Endothelial cell of umbilical vein (primary cell): Measurements from ENCODE around the gene MEOX2. TPM values are rescaled to one million over a fixed set of nuclear protein-coding genes. Genes with fewer than 3 reads are reported as not detected.
A peak's percentile ranks its signal among the peaks of the same experiment; 100 is the strongest.

Experiments used
- BruUV-seq: library from RNA; stranded (reverse); fragments of 400-500 nt; replicated peaks from 2 replicates; lab custom pipeline; 2021; lab: Mats Ljungman, UMichigan
- CTCF ChIA-PET: fragments of 300-600, 350-600 bp; sonication (Branson Sonifier 250); formaldehyde crosslinking; loops from one replicate; lab custom pipeline; 2021; ENCODE audit warnings: antibody characterized with exemption, inconsistent platforms; lab: Charles Lee
- POLR2A ChIA-PET: fragments of 300-600, 350-600 bp; sonication (Branson Sonifier 250); formaldehyde crosslinking; loops from one replicate; lab custom pipeline; 2021; ENCODE audit warnings: antibody characterized with exemption, inconsistent platforms; lab: Charles Lee
- DNase-seq: peaks from one replicate; pipeline ENCODE4 v3.0.0-alpha.2; 2011; ENCODE audit warnings: low read depth, low spot score
- FAIRE-seq: peaks from 2 replicates; lab custom pipeline; 2011; peaks lifted over from hg19 to GRCh38; lab: Jason Lieb, UNC
- H2AFZ ChIP-seq: 2 replicates; pipeline ENCODE4 v1.6.0; 2012; ENCODE audit warnings: low read depth, low read length, control low read depth, inconsistent platforms
- H3K27ac ChIP-seq: 2 replicates; pipeline ENCODE4 v1.5.1; 2011; ENCODE audit warnings: low read depth, mild to moderate bottlenecking, control low read depth, low read length, moderate library complexity; ENCODE audit not compliant: insufficient read depth
- H3K27me3 ChIP-seq, 2 experiments: 2 replicates each; pipeline versions ENCODE4 v1.6.0 to v1.6.1; 2011; ENCODE audit warnings: low read length in 2 of 2, mixed read lengths in 1 of 2; ENCODE audit not compliant: control insufficient read depth in 2 of 2, insufficient read depth in 2 of 2
- H3K36me3 ChIP-seq, 2 experiments: 2 replicates in 1 of 2; 3 replicates in 1 of 2; pipeline ENCODE4 v1.5.1; 2011; ENCODE audit warnings: low read length in 2 of 2, mild to moderate bottlenecking in 1 of 2, moderate library complexity in 1 of 2; ENCODE audit not compliant: control insufficient read depth in 2 of 2, insufficient read depth in 2 of 2; ENCODE audit errors: extremely low read depth in 1 of 2
- H3K4me1 ChIP-seq: 3 replicates; pipeline ENCODE4 v1.5.1; 2011; ENCODE audit warnings: mild to moderate bottlenecking, low read length; ENCODE audit not compliant: control insufficient read depth, insufficient read depth; ENCODE audit errors: extremely low read depth
- H3K4me2 ChIP-seq: 2 replicates; pipeline ENCODE4 v1.6.1; 2011; ENCODE audit warnings: low read length, control low read depth, mixed read lengths; ENCODE audit not compliant: insufficient read depth
- H3K4me3 ChIP-seq, 3 experiments: fragments of 200-600 bp in 1 of 3; sonication (generic), shearing (Covaris generic) in 1 of 3; replicated peaks in 1 of 3; 2 replicates each; pipeline ENCODE4 v1.5.1; 2011 to 2016; ENCODE audit warnings: control low read depth in 3 of 3, low read length in 3 of 3, mild to moderate bottlenecking in 2 of 3, inconsistent platforms in 1 of 3, low read depth in 1 of 3, moderate library complexity in 1 of 3; ENCODE audit not compliant: insufficient read depth in 1 of 3
- H3K79me2 ChIP-seq: 2 replicates; pipeline ENCODE4 v1.6.0; 2012; ENCODE audit warnings: low read length, inconsistent platforms; ENCODE audit not compliant: control insufficient read depth, insufficient read depth
- H3K9ac ChIP-seq: replicated peaks from 2 replicates; pipeline ENCODE3; 2011; ENCODE audit warnings: low read length, control low read depth; ENCODE audit not compliant: insufficient read depth; ENCODE audit errors: extremely low read depth
- H3K9me1 ChIP-seq: replicated peaks from 3 replicates; pipeline ENCODE4 v1.6.0; 2011; ENCODE audit warnings: mild to moderate bottlenecking, low read length; ENCODE audit not compliant: control insufficient read depth, insufficient read depth; ENCODE audit errors: extremely low read depth
- H3K9me3 ChIP-seq: replicated peaks from 2 replicates; pipeline ENCODE4 v1.5.1; 2012; ENCODE audit warnings: low read length, inconsistent platforms; ENCODE audit not compliant: control insufficient read depth, insufficient read depth
- H4K20me1 ChIP-seq: replicated peaks from 2 replicates; pipeline ENCODE3; 2011; ENCODE audit warnings: mild to moderate bottlenecking, low read length; ENCODE audit not compliant: control insufficient read depth, insufficient read depth; ENCODE audit errors: extremely low read depth
- CTCF ChIP-seq, 2 donors: IDR thresholded peaks; 1 replicate in 1 of 2; 2 replicates in 1 of 2; pipeline ENCODE4 v1.5.1; 2011; ENCODE audit warnings: low read length in 2 of 2, mild to moderate bottlenecking in 2 of 2, moderate library complexity in 2 of 2, control low read depth in 1 of 2, inconsistent platforms in 1 of 2, low read depth in 1 of 2; ENCODE audit not compliant: insufficient read depth in 1 of 2; ENCODE audit errors: extremely low read depth in 1 of 2
- EZH2 ChIP-seq: IDR thresholded peaks from 2 replicates; pipeline ENCODE4 v1.6.1; 2012; ENCODE audit warnings: borderline replicate concordance, low read depth, mild to moderate bottlenecking, moderate library complexity, low read length, inconsistent platforms; ENCODE audit not compliant: severe bottlenecking
- FOS ChIP-seq: IDR thresholded peaks from 2 replicates; pipeline ENCODE4 v1.6.1; 2011; ENCODE audit warnings: mild to moderate bottlenecking, low read length, moderate library complexity, borderline replicate concordance; ENCODE audit not compliant: insufficient read depth
- GATA2 ChIP-seq: IDR thresholded peaks from 2 replicates; pipeline ENCODE4 v1.7.0; 2011; ENCODE audit warnings: low read depth, mild to moderate bottlenecking, moderate library complexity, mixed read lengths, low read length; ENCODE audit not compliant: insufficient read length, insufficient read depth
- JUN ChIP-seq: IDR thresholded peaks from 2 replicates; pipeline ENCODE4 v1.6.1; 2011; ENCODE audit warnings: borderline replicate concordance, low read depth; ENCODE audit not compliant: insufficient read length, insufficient read depth
- MAX ChIP-seq: IDR thresholded peaks from 2 replicates; pipeline ENCODE4 v1.6.1; 2011; ENCODE audit not compliant: insufficient read depth, insufficient read length
- MYC ChIP-seq: IDR thresholded peaks from one replicate; pipeline ENCODE4 v1.6.1; 2011; ENCODE audit warnings: mild to moderate bottlenecking, low read depth, low read length
- POLR2A ChIP-seq: IDR thresholded peaks from 2 replicates; pipeline ENCODE4 v1.6.1; 2012; ENCODE audit warnings: low read depth, mild to moderate bottlenecking, control low read depth, low read length
- POLR2AphosphoS5 ChIP-seq: IDR thresholded peaks from 2 replicates; pipeline ENCODE4 v1.6.1; 2012; ENCODE audit warnings: low read depth, mild to moderate bottlenecking, control low read depth, low read length, moderate library complexity; ENCODE audit not compliant: insufficient read depth
- dilution Hi-C: fragments of 300-500 bp; cut with MboI; formaldehyde crosslinking; loops from one replicate; pipeline ENCODE4 v1.15.0; 2019; ENCODE audit warnings: low sequenced_read_pairs; ENCODE audit not compliant: extremely low pct_ligation_motif_present
- intact Hi-C: fragments of 100-400 bp; cut with micrococcal nuclease; formaldehyde crosslinking; loops from one replicate; pipeline ENCODE4 v1.10.0; 2022
- polyA plus RNA-seq, 4 experiments: library from polyadenylated mRNA; depleted of rRNA in 3 of 4; stranded (reverse) in 3 of 4; unstranded in 1 of 4; fragments of >200 nt; gene quantifications; 2 replicates each; pipeline versions ENCODE4 v1.2.1 to v1.2.3, GENCODE V29; 2011 to 2012; ENCODE audit warnings: missing spikeins in 1 of 4
- total RNA-seq: library from RNA; stranded (reverse); gene quantifications from 2 replicates; pipeline ENCODE4 v1.2.3, GENCODE V29; 2021

The MEOX2 gene
- total and polyA plus RNA-seq, 2 donors (not counting 3 experiments of a cell fraction or from before 2014, with no cell fraction given), result 11.6 to 45.1 TPM

- ChIA-PET CTCF (no interaction called here), POLR2A (no interaction called here)
- Histone ChIP-seq H3K27me3 (no peaks in the 10 kb centered on the region), H2AFZ (no peak overlapping the region), H3K9ac (no peak overlapping the region), H3K4me2 (no peak overlapping the region), H3K9me1 (no peaks in the 10 kb centered on the region), H3K79me2 (no peaks in the 10 kb centered on the region), H3K9me3 (peaks cover 3% of the 10 kb centered on the region), H3K27ac (no peak overlapping the region), H4K20me1 (no peaks in the 10 kb centered on the region), H3K4me3 (no peak overlapping the region), H3K36me3 (no peaks in the 10 kb centered on the region), H3K4me1 (no peaks in the 10 kb centered on the region)
- dilution Hi-C loops, result no loop called here
- FAIRE-seq, result peak; percentile 58
- no peak for DNase-seq
- no peak for TF ChIP-seq GATA2
- no peak for TF ChIP-seq POLR2A
- TF ChIP-seq FOS, result no peak
- TF ChIP-seq MYC, result no peak
- TF ChIP-seq MAX, result no peak
- TF ChIP-seq JUN, result no peak
- no peak for TF ChIP-seq CTCF (IDR thresholded peaks at IDR 0.05; ENCODE audit: extremely low read depth in 1 of 2, insufficient read depth in 1 of 2, low read depth in 1 of 2, low read length in 2 of 2)
- TF ChIP-seq EZH2, result no peak
- no peak for TF ChIP-seq POLR2AphosphoS5
- intact Hi-C loops, result no loop called here
- no TSS peak for BruUV-seq
Observed at GRCh38 chr7:15582773-15583172, 103.7 kb downstream of the MEOX2 start.
